Measurements from ENCODE around the gene GPC1. TPM values are rescaled to one million over a fixed set of nuclear protein-coding genes. Genes with fewer than 3 reads are reported as not detected.

GPC1 gene
- total and polyA plus RNA-seq, 2 donors (not counting 1 experiment from before 2014, with no cell fraction given): 1.2 to 3.3 TPM

GRCh38 chr2:240430595-240430994, 4.9 kb upstream of the GPC1 start:
- H3K4me1 ChIP-seq (ENCODE audit: control insufficient read depth in 2 of 2, insufficient read depth in 2 of 2, low read length in 2 of 2): peaks cover 5% of the 10 kb centered on the region in 2 donors
- H3K4me1 Mint-ChIP-seq: peaks cover 2% of the 10 kb centered on the region
- no peak overlapping the region for H3K9ac ChIP-seq (ENCODE audit: low read length)
- no peak overlapping the region for H2AFZ ChIP-seq (ENCODE audit: insufficient read depth, low read depth, low read length, poor library complexity, severe bottlenecking)
- TF ChIP-seq EZH2 (IDR thresholded peaks at IDR 0.05; ENCODE audit: borderline replicate concordance, insufficient read depth, low read depth, low read length, poor library complexity, severe bottlenecking) (no peak), CTCF (IDR thresholded peaks at IDR 0.05) (no peak)
- H3K27me3 ChIP-seq (replicated peaks in 1 of 4; ENCODE audit: control extremely low read depth in 1 of 4, control insufficient read depth in 3 of 4, insufficient read depth in 4 of 4, low read length in 3 of 4): peaks cover 0 to 12% (median 2%) of the 10 kb centered on the region in 4 experiments
- no peaks in the 10 kb centered on the region for H3K79me2 ChIP-seq (ENCODE audit: control insufficient read depth, insufficient read depth, low read length)
- no peak overlapping the region for H3K4me3 ChIP-seq (ENCODE audit: control extremely low read depth in 1 of 5, extremely low read depth in 1 of 5, insufficient read depth in 1 of 5, low read depth in 2 of 5, low read length in 4 of 5)
- no peaks in the 10 kb centered on the region for H4K20me1 ChIP-seq (ENCODE audit: control insufficient read depth, insufficient read depth, low read length, poor library complexity, severe bottlenecking)
- no peak for ATAC-seq (ENCODE audit: low read depth)
- DNase-seq: peak; percentile 8
- CTCF ChIA-PET: no interaction called here
- intact Hi-C loops (cut with micrococcal nuclease): loop anchor here (10.0 kb wide), 1 partner anchor 406 kb away; the partner anchor contains the start of gene NDUFA10
- no peaks in the 10 kb centered on the region for H3K36me3 ChIP-seq (replicated peaks in 1 of 2; ENCODE audit: control extremely low read depth in 1 of 2, control insufficient read depth in 1 of 2, extremely low read depth in 1 of 2, insufficient read depth in 2 of 2, low read length in 1 of 2)
- H3K27me3 Mint-ChIP-seq: peaks cover 5% of the 10 kb centered on the region
- no peak overlapping the region for H3K4me3 Mint-ChIP-seq
- no peak overlapping the region for H3K27ac ChIP-seq (ENCODE audit: low read length in 2 of 2)
- H3K27ac Mint-ChIP-seq: no peak overlapping the region
- H3K9me3 ChIP-seq (ENCODE audit: control extremely low read depth in 1 of 3, control insufficient read depth in 2 of 3, insufficient read depth in 1 of 3, low read length in 2 of 3): peaks cover 0 to 17% (median 0%) of the 10 kb centered on the region in 3 donors
- H3K4me2 ChIP-seq (replicated peaks; ENCODE audit: low read depth, low read length, poor library complexity, severe bottlenecking): no peak overlapping the region
- peaks cover 3% of the 10 kb centered on the region for H3K9me3 Mint-ChIP-seq (ENCODE audit: insufficient read depth)
- POLR2A ChIA-PET: no interaction called here
- WGBS (ENCODE audit: insufficient coverage): 70% methylated on average over 3 of the region's 5 CpGs

- H3K27ac Mint-ChIP-seq: no peak overlapping the region
- H3K27me3 ChIP-seq (replicated peaks in 1 of 4; ENCODE audit: control extremely low read depth in 1 of 4, control insufficient read depth in 3 of 4, insufficient read depth in 4 of 4, low read length in 3 of 4): peaks cover 0 to 12% (median 2%) of the 10 kb centered on the region in 4 experiments
- no peak for DNase-seq
- CTCF ChIA-PET: interaction anchor here (1.0 kb wide), 1 partner anchor 16 kb away, joined by 3 read pairs; no protein-coding TSS in a partner anchor
- intact Hi-C loops (cut with micrococcal nuclease): loop anchor here (10.0 kb wide), 1 partner anchor 406 kb away; the partner anchor contains the start of gene NDUFA10
- ATAC-seq (ENCODE audit: low read depth): no peak
- no peak overlapping the region for H2AFZ ChIP-seq (ENCODE audit: insufficient read depth, low read depth, low read length, poor library complexity, severe bottlenecking)
- H3K27me3 Mint-ChIP-seq: peaks cover 5% of the 10 kb centered on the region
- H3K9me3 Mint-ChIP-seq (ENCODE audit: insufficient read depth): peaks cover 3% of the 10 kb centered on the region
- H3K4me1 ChIP-seq (ENCODE audit: control insufficient read depth in 2 of 2, insufficient read depth in 2 of 2, low read length in 2 of 2): peaks cover 5 to 6% of the 10 kb centered on the region in 2 donors
- H3K4me3 ChIP-seq (ENCODE audit: control extremely low read depth in 1 of 5, extremely low read depth in 1 of 5, insufficient read depth in 1 of 5, low read depth in 2 of 5, low read length in 4 of 5): no peak overlapping the region
- H3K79me2 ChIP-seq (ENCODE audit: control insufficient read depth, insufficient read depth, low read length): no peaks in the 10 kb centered on the region
- no peak overlapping the region for H3K27ac ChIP-seq (ENCODE audit: low read length in 2 of 2)
- WGBS (ENCODE audit: insufficient coverage): 92% methylated on average over 2 of the region's 3 CpGs
- no peaks in the 10 kb centered on the region for H3K36me3 ChIP-seq (replicated peaks in 1 of 2; ENCODE audit: control extremely low read depth in 1 of 2, control insufficient read depth in 1 of 2, extremely low read depth in 1 of 2, insufficient read depth in 2 of 2, low read length in 1 of 2)
- no peak overlapping the region for H3K4me3 Mint-ChIP-seq
- no peak overlapping the region for H3K4me2 ChIP-seq (replicated peaks; ENCODE audit: low read depth, low read length, poor library complexity, severe bottlenecking)
- TF ChIP-seq EZH2 (IDR thresholded peaks at IDR 0.05; ENCODE audit: borderline replicate concordance, insufficient read depth, low read depth, low read length, poor library complexity, severe bottlenecking) (no peak), CTCF (IDR thresholded peaks at IDR 0.05) (no peak)
- peaks cover 2% of the 10 kb centered on the region for H3K4me1 Mint-ChIP-seq
- no peak overlapping the region for H3K9ac ChIP-seq (ENCODE audit: low read length)
- H3K9me3 ChIP-seq (ENCODE audit: control extremely low read depth in 1 of 3, control insufficient read depth in 2 of 3, insufficient read depth in 1 of 3, low read length in 2 of 3): peaks cover 0 to 10% (median 0%) of the 10 kb centered on the region in 3 donors
- POLR2A ChIA-PET: no interaction called here
- no peaks in the 10 kb centered on the region for H4K20me1 ChIP-seq (ENCODE audit: control insufficient read depth, insufficient read depth, low read length, poor library complexity, severe bottlenecking)
Measured at GRCh38 chr2:240431271-240431660, 4.2 kb upstream of the GPC1 start.
